PC-9 (cell line): Measurements from ENCODE around the gene RINL. TPM values are rescaled to one million over a fixed set of nuclear protein-coding genes. Genes with fewer than 3 reads are reported as not detected.

Experiments
- BruUV-seq: library from RNA; stranded (reverse); fragments of 400-500 nt; replicated peaks from 2 replicates; lab custom pipeline; 2021; lab: Mats Ljungman, UMichigan
- CTCF ChIA-PET: fragments of 300-600 bp; sonication (Branson Sonifier 250); formaldehyde crosslinking; loops from one replicate; lab custom pipeline; 2022; ENCODE audit warnings: antibody characterized with exemption; lab: Charles Lee
- POLR2A ChIA-PET: fragments of 300-600 bp; sonication (Branson Sonifier 250); formaldehyde crosslinking; loops from one replicate; lab custom pipeline; 2022; ENCODE audit warnings: antibody characterized with exemption; ENCODE audit not compliant: unreplicated experiment; lab: Charles Lee
- DNase-seq, 2 experiments: peaks; one replicate each; pipeline versions ENCODE4 v3.0.0 to v3.0.0-alpha.2; 2015 to 2022; ENCODE audit warnings: mixed read lengths in 1 of 2
- H2AFZ ChIP-seq: fragments of 200-600 bp; sonication (generic); 2 replicates; pipeline ENCODE4 v1.8.1; 2017; ENCODE audit warnings: antibody characterized with exemption
- H3F3A ChIP-seq: fragments of 200-600 bp; sonication (generic); 2 replicates; pipeline ENCODE4 v1.8.1; 2017; ENCODE audit warnings: antibody characterized with exemption, mild to moderate bottlenecking, low read depth; ENCODE audit not compliant: insufficient read depth
- H3K27ac ChIP-seq: fragments of 200-600 bp; sonication (generic); 2 replicates; pipeline ENCODE4 v1.6.1; 2016; ENCODE audit warnings: mixed run types
- H3K27me3 ChIP-seq: fragments of 200-600 bp; sonication (generic); 2 replicates; pipeline ENCODE4 v1.6.1; 2016; ENCODE audit warnings: low read depth, mixed run types; ENCODE audit not compliant: insufficient read depth
- H3K36me3 ChIP-seq: fragments of 200-600 bp; sonication (generic); 2 replicates; pipeline ENCODE4 v1.6.1; 2016; ENCODE audit warnings: low read depth, mixed run types
- H3K4me1 ChIP-seq: fragments of 200-600 bp; sonication (generic); replicated peaks from 2 replicates; pipeline ENCODE4 v1.6.1; 2016; ENCODE audit warnings: mixed run types; ENCODE audit not compliant: insufficient read depth
- H3K4me2 ChIP-seq: fragments of 200-600 bp; sonication (generic); 2 replicates; pipeline ENCODE4 v1.6.1; 2017; ENCODE audit warnings: mixed run types
- H3K4me3 ChIP-seq: fragments of 200-600 bp; sonication (generic); 2 replicates; pipeline ENCODE4 v1.6.1; 2016; ENCODE audit warnings: mixed run types
- H3K79me2 ChIP-seq: fragments of 200-600 bp; sonication (generic); 2 replicates; pipeline ENCODE4 v1.6.1; 2017; ENCODE audit warnings: low read depth, mixed run types
- H3K9me2 ChIP-seq: fragments of 200-600 bp; sonication (generic); 2 replicates; pipeline ENCODE4 v1.8.1; 2017; ENCODE audit warnings: mild to moderate bottlenecking; ENCODE audit not compliant: insufficient read depth
- H3K9me3 ChIP-seq: fragments of 200-600 bp; sonication (generic); 2 replicates; pipeline ENCODE4 v1.8.1; 2016; ENCODE audit warnings: low read depth; ENCODE audit not compliant: insufficient read depth
- H4K20me1 ChIP-seq: fragments of 200-600 bp; sonication (generic); 2 replicates; pipeline ENCODE4 v1.8.1; 2017; ENCODE audit not compliant: insufficient read depth
- CTCF ChIP-seq: fragments of 200-600 bp; sonication (generic); conservative IDR thresholded peaks from 2 replicates; pipeline ENCODE4 v1.6.1; 2017; ENCODE audit warnings: mixed run types, antibody characterized with exemption, mild to moderate bottlenecking, moderate library complexity
- EZH2 ChIP-seq: fragments of 200-600 bp; sonication (generic); IDR thresholded peaks from 2 replicates; pipeline ENCODE4 v1.8.0; 2017; ENCODE audit warnings: antibody characterized with exemption, low read depth
- intact Hi-C: fragments of 100-400 bp; cut with micrococcal nuclease; formaldehyde crosslinking; loops from one replicate; pipeline ENCODE4 v1.10.0; 2022; ENCODE audit not compliant: unreplicated experiment
- total RNA-seq: library from RNA; stranded (reverse); gene quantifications from 2 replicates; pipeline ENCODE4 v1.2.3, GENCODE V29; 2021

Gene RINL
- total RNA-seq, 1 experiment from 2014 or later: 10.3 TPM

- Histone ChIP-seq H3K9me2 (no peaks in the 10 kb centered on the region), H2AFZ (peak overlapping the region; percentile 92), H3K36me3 (no peaks in the 10 kb centered on the region), H3K27me3 (no peaks in the 10 kb centered on the region), H3K9me3 (0 out of 2 replicates have a peak, but pooled peaks cover 3% of the 10 kb centered on the region), H3F3A (no peaks in the 10 kb centered on the region), H3K79me2 (peaks cover 24% of the 10 kb centered on the region), H3K4me1 (peaks cover 16% of the 10 kb centered on the region), H3K4me2 (peak overlapping the region; percentile 84), H3K4me3 (peak overlapping the region; percentile 73), H4K20me1 (no peaks in the 10 kb centered on the region), H3K27ac (no peak overlapping the region)
- TF ChIP-seq EZH2 (no peak), CTCF (no peak)
- DNase-seq: no peak
- intact Hi-C loops: loop anchor here (1.0 kb wide), 2 partner anchors 49 to 262 kb away; no protein-coding TSS in a partner anchor
- ChIA-PET POLR2A (no interaction called here), CTCF (no interaction called here)
- no TSS peak for BruUV-seq
These were observed 20.8 kb upstream of the RINL start for GRCh38 chr19:38898788-38899446.

- TF ChIP-seq EZH2 (no peak), CTCF (no peak)
- no peaks in the 10 kb centered on the region; the same call in 1 of the 2 replicates for H3F3A ChIP-seq
- no peaks in the 10 kb centered on the region for H3K9me2 ChIP-seq
- H3K79me2 ChIP-seq: 0 out of 2 replicates have a peak, but pooled peaks cover under 1% of the 10 kb centered on the region
- H3K4me2 ChIP-seq: no peak overlapping the region
- no peak overlapping the region for H3K4me3 ChIP-seq
- no peak for DNase-seq
- CTCF ChIA-PET: no interaction called here
- no peaks in the 10 kb centered on the region for H3K9me3 ChIP-seq
- no peaks in the 10 kb centered on the region for H4K20me1 ChIP-seq
- no TSS peak for BruUV-seq
- H3K27ac ChIP-seq: no peak overlapping the region
- H3K4me1 ChIP-seq: peaks cover 7% of the 10 kb centered on the region; the same call in 1 of the 2 replicates
- POLR2A ChIA-PET: no interaction called here
- H3K36me3 ChIP-seq: no peaks in the 10 kb centered on the region
- H3K27me3 ChIP-seq: no peaks in the 10 kb centered on the region
- intact Hi-C loops: no loop called here
- H2AFZ ChIP-seq: no peak overlapping the region
These were observed 16.9 kb upstream of the RINL start for GRCh38 chr19:38894968-38895367.

- H3K27ac ChIP-seq: no peak overlapping the region
- H3K79me2 ChIP-seq: no peaks in the 10 kb centered on the region
- no peak overlapping the region for H3K4me3 ChIP-seq
- peaks cover 2% of the 10 kb centered on the region; the same call in 1 of the 2 replicates for H3K4me1 ChIP-seq
- no peaks in the 10 kb centered on the region for H4K20me1 ChIP-seq
- no TSS peak for BruUV-seq
- no peaks in the 10 kb centered on the region for H3K27me3 ChIP-seq
- no peak for DNase-seq
- ChIA-PET CTCF (no interaction called here), POLR2A (no interaction called here)
- no peaks in the 10 kb centered on the region for H3K9me3 ChIP-seq
- no peak overlapping the region for H3K4me2 ChIP-seq
- intact Hi-C loops: no loop called here
- TF ChIP-seq EZH2 (no peak), CTCF (no peak)
- no peak overlapping the region for H2AFZ ChIP-seq
- no peaks in the 10 kb centered on the region for H3K36me3 ChIP-seq
- H3K9me2 ChIP-seq: no peaks in the 10 kb centered on the region
- H3F3A ChIP-seq: peaks cover under 1% of the 10 kb centered on the region
These were observed 15.3 kb upstream of the RINL start for GRCh38 chr19:38893341-38893771.
